ENCODE measurements around the gene DIPK2A. TPM values are rescaled to one million over a fixed set of nuclear protein-coding genes. Genes with fewer than 3 reads are reported as not detected.

DIPK2A gene
- polyA plus RNA-seq, 1 donor from 2014 or later: 9.7 TPM

DNA sequence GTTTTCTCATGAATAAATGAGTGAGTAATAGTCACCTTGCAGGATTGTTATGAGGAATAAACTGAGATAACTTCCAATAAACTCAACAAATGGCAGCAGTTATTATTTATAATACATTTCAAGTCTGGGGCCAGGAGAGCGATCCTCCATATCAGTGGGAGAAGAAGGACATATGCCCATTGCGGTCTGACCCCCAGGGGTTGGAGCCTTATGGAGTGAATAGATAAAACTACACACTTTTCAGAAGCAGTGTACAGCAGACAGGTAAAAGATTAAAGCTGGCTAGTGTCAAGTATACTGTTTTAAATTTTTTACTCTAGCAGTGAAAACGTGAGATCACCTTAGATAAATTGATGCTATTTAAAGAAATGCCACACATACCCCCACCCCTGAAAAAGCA, 43.5 kb downstream of the DIPK2A start:
- no peaks in the 10 kb centered on the region for H3K36me3 ChIP-seq (ENCODE audit: insufficient read depth, low read length)
- no peak overlapping the region for H3K27ac ChIP-seq (ENCODE audit: low read length)
- H3K9ac ChIP-seq (ENCODE audit: low read length): no peak overlapping the region
- no peaks in the 10 kb centered on the region for H3K27me3 ChIP-seq (ENCODE audit: insufficient read depth, low read depth, low read length)
- no peaks in the 10 kb centered on the region for H3F3A ChIP-seq (ENCODE audit: insufficient read depth, low read length, poor library complexity, severe bottlenecking)
- H3K9me3 ChIP-seq (ENCODE audit: low read length): no peaks in the 10 kb centered on the region
- TF ChIP-seq MXI1 (conservative IDR thresholded peaks at IDR 0.05; ENCODE audit: poor library complexity, severe bottlenecking) (no peak), POLR2AphosphoS5 (IDR thresholded peaks at IDR 0.05) (no peak), RAD21 (conservative IDR thresholded peaks at IDR 0.05) (no peak), EZH2 (IDR thresholded peaks at IDR 0.05; ENCODE audit: borderline replicate concordance, insufficient read depth, low read length, poor library complexity, severe bottlenecking) (no peak), TAF1 (IDR thresholded peaks at IDR 0.05; ENCODE audit: low read depth) (no peak), EP300 (conservative IDR thresholded peaks at IDR 0.05; ENCODE audit: poor library complexity, severe bottlenecking) (no peak), SMC3 (conservative IDR thresholded peaks at IDR 0.05; ENCODE audit: poor library complexity) (no peak)
- TF ChIP-seq, protein P1, sequence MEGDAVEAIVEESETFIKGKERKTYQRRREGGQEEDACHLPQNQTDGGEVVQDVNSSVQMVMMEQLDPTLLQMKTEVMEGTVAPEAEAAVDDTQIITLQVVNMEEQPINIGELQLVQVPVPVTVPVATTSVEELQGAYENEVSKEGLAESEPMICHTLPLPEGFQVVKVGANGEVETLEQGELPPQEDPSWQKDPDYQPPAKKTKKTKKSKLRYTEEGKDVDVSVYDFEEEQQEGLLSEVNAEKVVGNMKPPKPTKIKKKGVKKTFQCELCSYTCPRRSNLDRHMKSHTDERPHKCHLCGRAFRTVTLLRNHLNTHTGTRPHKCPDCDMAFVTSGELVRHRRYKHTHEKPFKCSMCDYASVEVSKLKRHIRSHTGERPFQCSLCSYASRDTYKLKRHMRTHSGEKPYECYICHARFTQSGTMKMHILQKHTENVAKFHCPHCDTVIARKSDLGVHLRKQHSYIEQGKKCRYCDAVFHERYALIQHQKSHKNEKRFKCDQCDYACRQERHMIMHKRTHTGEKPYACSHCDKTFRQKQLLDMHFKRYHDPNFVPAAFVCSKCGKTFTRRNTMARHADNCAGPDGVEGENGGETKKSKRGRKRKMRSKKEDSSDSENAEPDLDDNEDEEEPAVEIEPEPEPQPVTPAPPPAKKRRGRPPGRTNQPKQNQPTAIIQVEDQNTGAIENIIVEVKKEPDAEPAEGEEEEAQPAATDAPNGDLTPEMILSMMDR (IDR thresholded peaks at IDR 0.05; ENCODE audit: poor library complexity, severe bottlenecking): no peak
- TF ChIP-seq, protein P2, sequence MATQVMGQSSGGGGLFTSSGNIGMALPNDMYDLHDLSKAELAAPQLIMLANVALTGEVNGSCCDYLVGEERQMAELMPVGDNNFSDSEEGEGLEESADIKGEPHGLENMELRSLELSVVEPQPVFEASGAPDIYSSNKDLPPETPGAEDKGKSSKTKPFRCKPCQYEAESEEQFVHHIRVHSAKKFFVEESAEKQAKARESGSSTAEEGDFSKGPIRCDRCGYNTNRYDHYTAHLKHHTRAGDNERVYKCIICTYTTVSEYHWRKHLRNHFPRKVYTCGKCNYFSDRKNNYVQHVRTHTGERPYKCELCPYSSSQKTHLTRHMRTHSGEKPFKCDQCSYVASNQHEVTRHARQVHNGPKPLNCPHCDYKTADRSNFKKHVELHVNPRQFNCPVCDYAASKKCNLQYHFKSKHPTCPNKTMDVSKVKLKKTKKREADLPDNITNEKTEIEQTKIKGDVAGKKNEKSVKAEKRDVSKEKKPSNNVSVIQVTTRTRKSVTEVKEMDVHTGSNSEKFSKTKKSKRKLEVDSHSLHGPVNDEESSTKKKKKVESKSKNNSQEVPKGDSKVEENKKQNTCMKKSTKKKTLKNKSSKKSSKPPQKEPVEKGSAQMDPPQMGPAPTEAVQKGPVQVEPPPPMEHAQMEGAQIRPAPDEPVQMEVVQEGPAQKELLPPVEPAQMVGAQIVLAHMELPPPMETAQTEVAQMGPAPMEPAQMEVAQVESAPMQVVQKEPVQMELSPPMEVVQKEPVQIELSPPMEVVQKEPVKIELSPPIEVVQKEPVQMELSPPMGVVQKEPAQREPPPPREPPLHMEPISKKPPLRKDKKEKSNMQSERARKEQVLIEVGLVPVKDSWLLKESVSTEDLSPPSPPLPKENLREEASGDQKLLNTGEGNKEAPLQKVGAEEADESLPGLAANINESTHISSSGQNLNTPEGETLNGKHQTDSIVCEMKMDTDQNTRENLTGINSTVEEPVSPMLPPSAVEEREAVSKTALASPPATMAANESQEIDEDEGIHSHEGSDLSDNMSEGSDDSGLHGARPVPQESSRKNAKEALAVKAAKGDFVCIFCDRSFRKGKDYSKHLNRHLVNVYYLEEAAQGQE (IDR thresholded peaks at IDR 0.05; ENCODE audit: borderline replicate concordance): no peak
- H3K79me2 ChIP-seq (replicated peaks; ENCODE audit: insufficient read depth, low read length): no peaks in the 10 kb centered on the region
- H3K4me3 ChIP-seq (ENCODE audit: low read length): no peak overlapping the region
- H2AFZ ChIP-seq (ENCODE audit: low read depth, low read length): no peak overlapping the region
- H3K9me2 ChIP-seq (ENCODE audit: insufficient read depth, low read length): no peaks in the 10 kb centered on the region
- H3K4me2 ChIP-seq (ENCODE audit: low read length): no peak overlapping the region
- no peaks in the 10 kb centered on the region for H4K20me1 ChIP-seq (ENCODE audit: insufficient read depth)

DNA sequence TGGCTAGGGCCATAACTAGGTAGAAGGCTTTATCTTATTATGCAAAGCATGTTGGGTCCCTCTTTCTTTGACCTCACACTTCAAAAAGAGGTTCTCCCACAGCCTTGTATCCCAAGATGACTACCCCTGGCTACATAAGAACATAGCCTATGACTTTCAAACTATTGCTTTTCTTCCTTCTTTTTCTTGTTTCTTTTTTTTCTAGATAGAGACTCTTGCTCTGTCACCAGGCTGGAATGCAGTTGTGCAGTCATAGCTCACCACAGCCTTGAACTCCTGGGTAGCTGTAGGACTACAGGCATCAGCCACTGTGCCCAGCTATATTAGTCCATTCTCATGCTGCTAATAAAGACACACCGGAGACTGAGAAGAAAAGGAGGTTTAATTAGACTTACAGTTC, 47.2 kb downstream of the DIPK2A start:
- H3K79me2 ChIP-seq (replicated peaks; ENCODE audit: insufficient read depth, low read length): no peaks in the 10 kb centered on the region
- no peak overlapping the region for H3K4me2 ChIP-seq (ENCODE audit: low read length)
- H3K4me3 ChIP-seq (ENCODE audit: low read length): no peak overlapping the region

More for the DNA sequence above, 47.2 kb downstream of the DIPK2A start:
- no peak overlapping the region for H2AFZ ChIP-seq (ENCODE audit: low read depth, low read length)
- no peaks in the 10 kb centered on the region for H3K27me3 ChIP-seq (ENCODE audit: insufficient read depth, low read depth, low read length)
- H3F3A ChIP-seq (ENCODE audit: insufficient read depth, low read length, poor library complexity, severe bottlenecking): no peaks in the 10 kb centered on the region
- no peaks in the 10 kb centered on the region for H4K20me1 ChIP-seq (ENCODE audit: insufficient read depth)
- TF ChIP-seq MXI1 (conservative IDR thresholded peaks at IDR 0.05; ENCODE audit: poor library complexity, severe bottlenecking) (no peak), POLR2AphosphoS5 (IDR thresholded peaks at IDR 0.05) (no peak), RAD21 (conservative IDR thresholded peaks at IDR 0.05) (no peak), TAF1 (IDR thresholded peaks at IDR 0.05; ENCODE audit: low read depth) (no peak), EP300 (conservative IDR thresholded peaks at IDR 0.05; ENCODE audit: poor library complexity, severe bottlenecking) (no peak), SMC3 (conservative IDR thresholded peaks at IDR 0.05; ENCODE audit: poor library complexity) (no peak), EZH2 (IDR thresholded peaks at IDR 0.05; ENCODE audit: borderline replicate concordance, insufficient read depth, low read length, poor library complexity, severe bottlenecking) (no peak)
- TF ChIP-seq, protein P2 (IDR thresholded peaks at IDR 0.05; ENCODE audit: borderline replicate concordance): no peak
- TF ChIP-seq, protein P1 (IDR thresholded peaks at IDR 0.05; ENCODE audit: poor library complexity, severe bottlenecking): no peak
- no peak overlapping the region for H3K27ac ChIP-seq (ENCODE audit: low read length)
- no peaks in the 10 kb centered on the region for H3K9me2 ChIP-seq (ENCODE audit: insufficient read depth, low read length)
- no peaks in the 10 kb centered on the region for H3K36me3 ChIP-seq (ENCODE audit: insufficient read depth, low read length)
- no peaks in the 10 kb centered on the region for H3K9me3 ChIP-seq (ENCODE audit: low read length)
- H3K9ac ChIP-seq (ENCODE audit: low read length): no peak overlapping the region

Measured in neural cell (in vitro differentiated cells).